GM19099 (cell line): Measurements from ENCODE around the gene ALDH16A1.
A peak's percentile ranks its signal among the peaks of the same experiment; 100 is the strongest.

Experiments
- POLR2A ChIP-seq: IDR thresholded peaks from 3 replicates; pipeline ENCODE4 v1.6.1; 2011; ENCODE audit warnings: low read depth; ENCODE audit not compliant: insufficient read length; ENCODE audit errors: extremely low read depth

ALDH16A1 gene

DNA sequence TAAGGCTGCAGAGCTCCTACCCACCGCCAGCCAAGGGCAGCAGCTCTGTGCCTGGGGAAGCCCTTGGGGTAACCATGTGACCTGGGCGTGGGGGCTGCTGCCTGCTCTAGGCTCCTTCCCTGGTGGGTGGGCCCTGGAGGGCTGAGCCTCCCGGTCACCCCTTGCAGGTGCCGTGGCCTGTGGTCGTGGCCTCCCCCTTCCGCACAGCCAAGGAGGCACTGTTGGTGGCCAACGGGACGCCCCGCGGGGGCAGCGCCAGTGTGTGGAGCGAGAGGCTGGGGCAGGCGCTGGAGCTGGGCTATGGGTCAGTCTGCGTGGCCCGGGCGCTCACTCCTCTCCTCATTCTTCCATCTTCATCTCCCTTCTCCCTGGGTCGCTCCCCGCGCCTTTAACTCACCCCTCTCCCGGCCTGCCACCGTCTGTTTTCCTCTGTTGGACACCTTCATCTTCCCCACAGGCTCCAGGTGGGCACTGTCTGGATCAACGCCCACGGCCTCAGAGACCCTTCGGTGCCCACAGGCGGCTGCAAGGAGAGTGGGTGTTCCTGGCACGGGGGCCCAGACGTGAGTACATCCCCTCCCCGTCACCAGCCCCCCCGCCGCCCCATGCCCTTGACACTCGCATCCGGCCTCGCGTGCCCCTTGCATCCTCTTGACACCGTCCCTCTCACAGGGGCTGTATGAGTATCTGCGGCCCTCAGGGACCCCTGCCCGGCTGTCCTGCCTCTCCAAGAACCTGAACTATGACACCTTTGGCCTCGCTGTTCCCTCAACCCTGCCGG, 11.1 kb downstream of the ALDH16A1 start:
- TF ChIP-seq POLR2A, result no peak

DNA sequence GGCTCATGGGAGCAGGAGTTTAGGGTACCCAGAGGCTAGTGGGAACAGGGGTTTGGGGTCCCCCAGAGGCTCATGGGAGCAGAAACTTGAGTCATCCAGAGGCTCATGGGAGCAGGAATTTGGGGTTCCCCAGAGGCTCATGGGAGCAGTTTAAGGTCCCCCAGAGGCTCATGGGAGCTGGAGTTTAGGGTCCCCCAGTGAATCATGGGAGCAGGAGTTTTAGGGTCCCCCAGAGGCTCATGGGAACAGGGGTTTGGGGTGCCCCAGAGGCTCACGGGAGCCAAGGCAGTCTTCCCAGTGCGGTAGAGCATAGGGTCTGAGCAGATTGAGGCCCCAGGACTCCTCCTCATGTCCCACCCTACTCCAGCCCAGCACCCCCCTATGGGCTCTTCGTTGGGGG, 12.3 kb downstream of the ALDH16A1 start:
- TF ChIP-seq POLR2A, result no peak

DNA sequence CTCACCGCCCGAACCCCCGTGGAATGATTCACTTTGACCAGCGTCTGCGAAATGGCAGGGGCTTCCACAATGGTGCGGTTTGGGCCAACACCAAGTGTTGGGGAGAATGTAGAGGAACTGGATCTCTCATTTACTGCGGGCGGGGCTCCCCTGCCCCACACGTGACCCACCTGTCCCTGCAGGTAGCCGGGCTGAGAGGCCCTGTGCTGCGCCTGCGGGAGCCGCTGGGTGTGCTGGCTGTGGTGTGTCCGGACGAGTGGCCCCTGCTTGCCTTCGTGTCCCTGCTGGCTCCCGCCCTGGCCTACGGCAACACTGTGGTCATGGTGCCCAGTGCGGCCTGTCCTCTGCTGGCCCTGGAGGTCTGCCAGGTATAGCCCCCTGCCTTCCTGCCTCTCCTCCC, 15.2 kb downstream of the ALDH16A1 start:
- no peak for TF ChIP-seq POLR2A

DNA sequence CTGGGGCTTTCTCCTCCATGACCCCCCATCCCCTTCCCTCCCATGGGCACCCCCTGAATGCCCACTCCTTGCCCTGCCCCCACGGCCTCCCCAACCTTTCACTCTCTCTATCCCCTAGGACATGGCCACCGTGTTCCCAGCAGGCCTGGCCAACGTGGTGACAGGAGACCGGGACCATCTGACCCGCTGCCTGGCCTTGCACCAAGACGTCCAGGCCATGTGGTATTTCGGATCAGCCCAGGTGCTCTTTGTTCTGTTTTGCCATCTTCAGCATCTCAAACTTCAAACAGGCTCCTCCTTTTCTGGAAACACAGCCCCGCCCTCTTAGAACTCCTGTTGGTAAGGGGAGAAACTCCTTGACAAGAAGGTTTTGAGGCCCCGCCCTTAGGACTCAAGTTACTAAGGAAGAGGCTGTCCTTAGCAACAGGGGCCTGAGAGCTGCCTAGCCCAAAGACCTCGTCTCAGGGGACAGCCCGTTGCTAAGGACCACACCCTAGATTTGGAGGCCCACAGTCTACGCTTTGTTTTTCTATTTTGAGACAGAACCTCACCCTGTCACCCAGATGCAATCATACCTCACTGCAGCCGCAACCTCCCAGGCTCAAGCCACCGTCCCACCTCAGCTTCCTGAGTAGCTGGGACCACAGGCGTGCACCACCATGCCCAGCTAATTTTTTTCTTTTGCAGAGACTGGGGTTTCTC, 15.9 kb downstream of the ALDH16A1 start:
- no peak for TF ChIP-seq POLR2A

DNA sequence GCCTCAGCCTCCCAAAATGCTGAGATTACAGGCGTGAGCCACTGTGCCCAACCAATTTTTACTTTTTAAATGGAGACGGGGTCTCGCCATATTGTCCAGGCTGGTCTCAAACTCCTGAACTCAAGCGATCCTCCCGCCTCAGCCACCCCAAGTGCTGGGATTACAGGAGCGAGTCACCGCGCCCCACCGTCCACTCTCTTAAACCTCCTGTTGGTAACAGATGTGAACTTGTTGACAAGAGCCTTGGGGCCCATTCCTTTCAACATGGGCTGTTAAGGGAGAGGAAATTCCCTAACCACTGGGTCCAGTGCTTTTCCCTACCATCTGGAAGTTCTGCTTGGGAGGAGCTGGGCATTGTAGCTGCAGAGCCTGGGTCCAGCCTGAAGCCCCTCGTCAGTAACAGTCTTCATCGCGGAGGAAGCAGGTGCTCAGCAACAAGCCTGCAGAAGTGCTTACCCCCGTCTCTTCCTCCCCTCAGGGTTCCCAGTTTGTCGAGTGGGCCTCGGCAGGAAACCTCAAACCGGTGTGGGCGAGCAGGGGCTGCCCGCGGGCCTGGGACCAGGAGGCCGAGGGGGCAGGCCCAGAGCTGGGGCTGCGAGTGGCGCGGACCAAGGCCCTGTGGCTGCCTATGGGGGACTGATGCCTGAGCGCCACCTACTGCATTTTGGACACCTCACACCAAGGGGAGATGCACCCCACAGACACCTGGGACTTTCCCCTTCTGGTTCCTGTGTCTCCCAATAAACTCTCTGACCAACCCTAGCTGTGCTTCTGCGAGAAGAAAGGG, 17.0 kb downstream of the ALDH16A1 start:
- peak; percentile 30 for TF ChIP-seq POLR2A

DNA sequence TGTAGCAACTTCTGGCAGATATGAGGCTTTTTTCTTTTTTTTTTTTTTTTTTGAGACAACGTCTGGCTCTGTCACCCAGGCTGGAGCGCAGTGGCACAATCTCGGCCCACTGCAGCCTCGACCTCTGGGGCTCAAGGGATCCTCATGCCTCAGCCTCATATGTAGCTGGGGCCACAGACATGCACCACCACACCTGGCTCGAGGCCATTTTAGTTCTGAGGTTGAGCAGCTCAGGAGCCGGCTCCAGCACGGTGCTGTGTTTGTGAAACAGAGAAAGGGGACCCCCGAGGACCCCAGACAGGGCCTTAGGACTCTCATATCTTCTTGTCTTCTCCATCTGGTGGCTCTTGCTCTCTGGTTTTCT, 17.6 kb downstream of the ALDH16A1 start:
- no peak for TF ChIP-seq POLR2A

DNA sequence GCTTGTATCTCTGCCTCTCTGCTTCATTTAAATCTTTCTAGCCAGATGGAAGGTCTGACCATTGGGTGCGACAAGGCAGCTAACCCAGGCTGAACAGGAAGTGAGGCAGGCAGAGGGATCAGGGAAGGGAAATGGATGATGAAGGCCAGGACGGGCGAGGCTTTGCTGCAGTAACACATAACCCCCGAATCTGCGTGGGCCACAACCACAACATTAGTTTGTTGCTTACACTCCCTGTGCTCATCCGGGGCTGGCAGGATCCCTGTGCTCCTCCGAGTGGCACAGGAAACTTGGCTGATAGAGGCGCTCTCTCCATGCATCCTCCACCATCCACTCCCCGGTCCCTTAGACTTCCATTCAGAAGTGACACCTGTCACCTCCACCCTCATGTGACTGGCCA, 19.9 kb downstream of the ALDH16A1 start:
- no peak for TF ChIP-seq POLR2A

DNA sequence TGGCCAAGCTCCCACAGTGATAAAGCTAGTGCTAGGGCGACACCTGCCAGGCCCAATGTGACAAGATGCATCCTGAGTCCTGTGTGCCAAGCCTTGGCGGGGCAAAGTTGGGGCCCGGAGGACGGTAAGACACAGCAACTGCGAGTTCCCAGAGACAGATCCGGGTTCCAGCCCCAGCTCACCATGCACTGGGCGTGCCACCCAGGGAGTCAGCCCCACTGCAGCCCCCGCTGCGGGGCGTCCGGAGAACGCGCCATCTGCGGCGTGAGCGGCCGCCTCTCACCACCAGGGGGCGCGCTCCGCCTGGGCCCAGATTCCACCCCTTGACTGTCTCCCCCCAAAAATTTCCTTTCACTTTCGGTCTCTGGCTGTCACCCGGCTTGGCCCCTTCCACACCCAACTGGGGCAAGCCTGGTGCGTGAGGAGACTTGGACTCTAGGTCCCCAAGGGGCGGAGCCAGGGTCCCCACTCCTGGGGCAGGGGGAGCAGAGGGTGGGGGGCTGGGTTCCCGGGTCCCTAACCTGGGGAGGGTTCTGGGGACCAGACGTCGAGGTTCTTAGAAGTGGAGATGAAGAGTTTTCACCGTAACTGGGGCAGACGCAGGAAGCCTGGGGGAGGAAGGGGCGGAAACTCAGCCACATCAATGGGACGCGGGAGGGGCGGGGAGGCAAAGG, 21.0 kb downstream of the ALDH16A1 start, which contains the start of gene FLT3LG:
FLT3LG (plus strand) TSS at position 348 of the 674 bp plus-strand sequence. CDS start 425 bp downstream, outside the sequence.
- TF ChIP-seq POLR2A, result peak; percentile 64

DNA sequence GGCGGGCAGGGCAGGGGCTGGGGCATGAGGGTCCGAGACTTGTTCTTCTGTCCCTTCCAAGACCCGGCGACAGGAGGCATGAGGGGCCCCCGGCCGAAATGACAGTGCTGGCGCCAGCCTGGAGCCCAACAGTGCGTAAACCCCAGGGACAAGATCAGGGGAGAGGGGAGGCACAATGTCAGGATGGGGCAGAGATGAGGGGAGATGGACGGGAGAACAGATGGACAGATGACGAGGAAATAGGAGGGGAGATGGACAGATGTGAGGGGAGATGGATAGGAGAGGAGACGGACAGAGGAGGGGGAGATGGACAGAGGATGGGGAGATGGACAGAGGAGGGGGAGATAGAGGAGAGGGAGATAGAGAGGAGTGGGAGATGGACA, 21.5 kb downstream of the ALDH16A1 start:
- TF ChIP-seq POLR2A, result no peak

DNA sequence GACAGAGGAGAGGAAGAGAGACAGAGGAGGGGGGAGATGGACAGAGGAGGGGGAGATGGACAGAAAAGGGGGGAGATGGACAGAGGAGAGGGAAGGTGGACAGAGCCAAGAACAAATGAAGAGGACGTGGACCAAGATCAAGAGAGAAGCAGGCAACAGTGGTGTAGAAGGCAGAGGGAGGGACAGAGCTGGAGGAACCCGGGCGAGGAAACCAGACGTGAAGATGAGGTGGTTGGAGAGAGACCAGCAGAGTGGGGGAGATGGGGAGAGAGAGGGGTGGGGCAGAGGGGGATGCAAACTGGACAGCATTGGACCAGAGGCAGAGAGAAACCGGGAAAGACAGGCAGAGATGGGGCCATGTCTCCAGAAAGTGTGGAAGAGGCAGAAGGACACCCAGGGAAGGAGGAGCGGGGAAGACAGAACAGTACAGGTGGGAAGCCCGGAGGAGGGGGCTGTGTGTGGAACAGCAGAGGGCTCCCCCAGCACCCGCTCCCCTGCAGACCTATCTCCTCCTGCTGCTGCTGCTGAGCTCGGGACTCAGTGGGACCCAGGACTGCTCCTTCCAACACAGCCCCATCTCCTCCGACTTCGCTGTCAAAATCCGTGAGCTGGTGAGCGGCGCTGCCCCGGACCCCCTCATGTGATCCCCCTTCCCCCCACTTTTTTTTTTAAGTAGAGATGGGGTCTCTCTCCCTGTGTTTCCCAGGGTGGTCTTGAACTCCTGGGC, 22.3 kb downstream of the ALDH16A1 start:
- no peak for TF ChIP-seq POLR2A

DNA sequence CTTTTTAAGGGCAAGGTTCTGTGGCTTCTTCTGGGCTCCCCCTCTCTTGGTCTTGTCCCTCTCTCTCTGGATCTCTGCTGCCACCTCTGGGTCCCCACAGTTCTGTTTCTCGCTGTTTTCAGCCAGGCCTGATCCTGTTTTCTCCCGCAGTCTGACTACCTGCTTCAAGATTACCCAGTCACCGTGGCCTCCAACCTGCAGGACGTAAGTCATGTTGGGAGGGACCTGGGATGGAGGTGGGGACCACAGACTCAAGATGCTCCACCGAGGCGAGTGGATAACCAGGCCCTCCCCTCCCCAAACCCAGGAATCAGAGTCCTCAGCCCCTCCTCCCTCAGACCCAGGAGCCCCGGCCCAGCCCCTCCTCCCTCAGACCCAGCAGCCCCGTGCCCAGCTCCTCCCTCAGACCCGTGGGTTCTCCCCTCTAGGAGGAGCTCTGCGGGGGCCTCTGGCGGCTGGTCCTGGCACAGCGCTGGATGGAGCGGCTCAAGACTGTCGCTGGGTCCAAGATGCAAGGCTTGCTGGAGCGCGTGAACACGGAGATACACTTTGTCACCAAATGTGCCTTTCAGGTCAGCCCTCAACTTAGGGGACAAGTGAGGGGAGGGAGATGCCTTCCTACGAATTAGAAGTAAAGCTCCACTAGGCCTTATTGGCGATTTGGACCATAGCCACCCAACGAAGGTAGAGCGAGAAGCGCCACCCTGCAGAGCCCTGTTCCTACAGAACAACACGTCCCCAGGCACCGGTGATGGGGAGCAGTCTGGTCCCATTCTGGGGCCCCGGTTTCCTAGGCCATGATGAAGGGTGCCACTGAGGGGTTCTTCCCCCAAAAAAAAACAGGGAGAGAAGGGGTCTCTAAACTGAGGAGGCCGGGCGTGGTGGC, 23.2 kb downstream of the ALDH16A1 start:
- no peak for TF ChIP-seq POLR2A

DNA sequence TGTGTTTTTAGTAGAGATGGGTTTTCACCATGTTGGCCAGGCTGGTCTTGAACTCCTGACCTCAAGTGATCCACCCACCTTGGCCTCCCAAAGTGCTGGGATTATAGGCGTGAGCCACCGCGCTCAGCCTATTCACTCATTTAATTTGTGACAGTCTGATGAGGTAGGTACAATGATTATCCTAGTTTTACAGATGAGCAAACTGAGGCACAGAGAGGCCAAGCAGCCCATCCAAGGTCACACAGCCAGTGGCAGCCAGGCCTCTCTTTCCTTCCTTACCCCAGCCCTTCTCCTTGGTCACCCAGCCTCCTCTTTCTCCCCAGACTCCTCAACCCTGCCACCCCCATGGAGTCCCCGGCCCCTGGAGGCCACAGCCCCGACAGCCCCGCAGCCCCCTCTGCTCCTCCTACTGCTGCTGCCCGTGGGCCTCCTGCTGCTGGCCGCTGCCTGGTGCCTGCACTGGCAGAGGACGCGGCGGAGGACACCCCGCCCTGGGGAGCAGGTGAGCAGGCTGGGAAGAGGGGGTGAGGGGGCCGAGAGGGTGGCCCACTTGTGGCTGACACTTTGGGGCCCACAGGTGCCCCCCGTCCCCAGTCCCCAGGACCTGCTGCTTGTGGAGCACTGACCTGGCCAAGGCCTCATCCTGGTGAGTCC, 27.1 kb downstream of the ALDH16A1 start:
- no peak for TF ChIP-seq POLR2A

DNA sequence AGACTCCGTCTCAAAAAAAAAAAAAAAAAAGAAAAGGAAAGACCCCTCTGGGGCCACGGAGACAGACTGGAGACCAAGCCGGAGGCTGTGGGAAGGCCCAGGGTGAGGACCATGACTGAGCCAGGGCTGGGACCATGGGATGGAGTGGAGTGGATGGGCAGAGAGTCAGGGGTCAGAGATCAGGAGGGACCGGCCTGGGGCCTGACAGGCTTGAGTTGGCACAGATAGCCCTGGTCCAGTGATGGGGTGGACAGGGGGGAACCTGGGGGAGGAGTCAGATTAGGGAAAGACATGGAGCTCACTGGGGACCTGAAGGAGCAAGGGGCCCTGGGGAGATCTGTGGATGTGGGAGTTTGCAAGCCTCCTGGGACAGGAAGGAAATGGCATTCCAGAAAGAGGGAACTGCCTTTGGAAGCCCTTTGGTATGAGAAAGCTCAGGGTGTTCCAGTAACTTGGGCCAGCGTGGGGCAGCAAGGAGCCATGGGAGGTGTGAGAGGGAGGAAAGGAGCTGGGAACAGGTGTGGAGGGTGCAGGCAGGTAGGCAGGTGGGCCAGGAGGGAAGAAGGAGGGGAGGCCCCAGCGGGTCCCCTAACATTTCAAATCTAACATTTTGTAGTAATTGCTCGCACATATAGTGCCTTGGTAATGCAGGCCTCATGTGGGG, 28.1 kb downstream of the ALDH16A1 start:
- no peak for TF ChIP-seq POLR2A

DNA sequence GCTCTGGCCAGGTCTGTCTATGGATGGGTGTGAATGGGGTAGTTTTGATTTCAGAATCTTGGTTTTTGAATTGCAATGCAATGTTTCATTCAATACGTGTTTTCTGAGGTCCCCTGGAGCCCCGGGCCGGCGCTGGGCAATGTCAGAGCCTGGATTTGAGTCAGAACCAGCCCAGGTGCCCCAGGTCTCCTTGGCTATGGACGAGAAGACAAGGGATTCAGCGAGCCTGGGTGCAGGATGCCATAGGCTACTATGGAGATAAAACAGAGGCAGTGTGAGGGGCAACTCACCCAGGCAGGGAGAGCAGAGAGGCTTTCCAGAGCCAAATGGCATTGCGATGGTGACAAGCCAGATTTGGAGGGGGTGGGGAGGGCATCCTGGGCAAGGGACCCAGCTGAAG, 33.2 kb downstream of the ALDH16A1 start:
- TF ChIP-seq POLR2A, result no peak
